ENCODE data around the gene SRF. TPM values are rescaled to one million over a fixed set of nuclear protein-coding genes. Genes with fewer than 3 reads are reported as not detected.
A peak's percentile ranks its signal among the peaks of the same experiment; 100 is the strongest.

The SRF gene
- total RNA-seq, 1 experiment from 2014 or later = 25.4 TPM

DNA sequence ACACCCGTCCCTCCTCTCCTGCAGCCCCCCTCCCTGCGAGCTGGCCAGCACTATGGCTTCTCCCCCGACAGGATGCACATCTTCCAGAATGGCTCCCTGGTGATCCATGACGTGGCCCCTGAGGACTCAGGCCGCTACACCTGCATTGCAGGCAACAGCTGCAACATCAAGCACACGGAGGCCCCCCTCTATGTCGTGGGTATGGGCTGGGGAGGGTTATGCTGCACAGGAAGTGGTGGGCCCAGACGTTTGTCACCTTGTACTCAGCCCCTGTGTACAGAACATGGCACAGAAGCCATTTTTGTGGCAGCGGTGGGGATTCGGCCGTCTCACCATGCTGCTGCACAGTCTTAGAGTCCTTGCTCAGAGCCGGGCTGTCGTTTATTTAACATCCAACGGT is 29.0 kb upstream of the SRF start:
- intact Hi-C loops (cut with micrococcal nuclease; ENCODE audit: unreplicated experiment) = loop anchor here (5.0 kb wide), 1 partner anchor 130 kb away; the partner anchor contains the start of genes KLHDC3 and MEA1
- Histone ChIP-seq H4K20me1 (ENCODE audit: insufficient read depth) (no peaks in the 10 kb centered on the region), H3K36me3 (ENCODE audit: low read depth) (no peaks in the 10 kb centered on the region), H3K9me3 (ENCODE audit: insufficient read depth, low read depth) (no peaks in the 10 kb centered on the region), H3F3A (ENCODE audit: insufficient read depth, low read depth) (peaks cover 6% of the 10 kb centered on the region; the same call in 1 of the 2 replicates), H3K27me3 (ENCODE audit: insufficient read depth, low read depth) (no peaks in the 10 kb centered on the region), H3K9me2 (ENCODE audit: insufficient read depth) (no peaks in the 10 kb centered on the region), H3K4me2 (no peak overlapping the region), H3K79me2 (ENCODE audit: low read depth) (no peaks in the 10 kb centered on the region), H2AFZ (no peak overlapping the region), H3K4me3 (no peak overlapping the region), H3K4me1 (replicated peaks; ENCODE audit: insufficient read depth) (no peaks in the 10 kb centered on the region), H3K27ac (no peak overlapping the region)
- TF ChIP-seq CTCF (conservative IDR thresholded peaks at IDR 0.05) = no peak
- no peak for TF ChIP-seq EZH2 (IDR thresholded peaks at IDR 0.05; ENCODE audit: low read depth)
- ChIA-PET CTCF (no interaction called here), POLR2A (ENCODE audit: unreplicated experiment) (no interaction called here)
- BruUV-seq (replicated peaks) = no TSS peak
- no peak for DNase-seq

GRCh38 chr6:43143235-43144128 is 27.6 kb upstream of the SRF start:
- peaks cover 6% of the 10 kb centered on the region; the same call in 1 of the 2 replicates for H3F3A ChIP-seq (ENCODE audit: insufficient read depth, low read depth)
- no peak overlapping the region for H3K4me2 ChIP-seq
- no peaks in the 10 kb centered on the region for H3K79me2 ChIP-seq (ENCODE audit: low read depth)
- no peaks in the 10 kb centered on the region for H4K20me1 ChIP-seq (ENCODE audit: insufficient read depth)
- H3K9me2 ChIP-seq (ENCODE audit: insufficient read depth) = no peaks in the 10 kb centered on the region
- H2AFZ ChIP-seq = no peak overlapping the region
- DNase-seq = peak; percentile 61 to 87
- no peaks in the 10 kb centered on the region for H3K27me3 ChIP-seq (ENCODE audit: insufficient read depth, low read depth)
- no peaks in the 10 kb centered on the region for H3K9me3 ChIP-seq (ENCODE audit: insufficient read depth, low read depth)
- no TSS peak for BruUV-seq (replicated peaks)
- no peaks in the 10 kb centered on the region for H3K36me3 ChIP-seq (ENCODE audit: low read depth)
- no peak overlapping the region for H3K27ac ChIP-seq
- peak; percentile 94 for TF ChIP-seq CTCF (conservative IDR thresholded peaks at IDR 0.05)
- TF ChIP-seq EZH2 (IDR thresholded peaks at IDR 0.05; ENCODE audit: low read depth) = no peak
- no peak overlapping the region for H3K4me3 ChIP-seq
- CTCF ChIA-PET = interaction anchor here (0.5 to 1.2 kb wide), 9 partner anchors 12 to 353 kb away, joined by 3 to 13 read pairs (median 3); partner anchors contain the start of genes CUL7, KLC4 and MRPL2
- POLR2A ChIA-PET (ENCODE audit: unreplicated experiment) = interaction anchor here (0.5 kb wide), 1 partner anchor 68 kb away, joined by 10 read pairs; no protein-coding TSS in a partner anchor
- intact Hi-C loops (cut with micrococcal nuclease; ENCODE audit: unreplicated experiment) = loop anchor here (1.0 to 5.0 kb wide), 2 partner anchors 73 to 131 kb away; partner anchors contain the start of genes KLHDC3 and MEA1
- no peaks in the 10 kb centered on the region for H3K4me1 ChIP-seq (replicated peaks; ENCODE audit: insufficient read depth)

DNA sequence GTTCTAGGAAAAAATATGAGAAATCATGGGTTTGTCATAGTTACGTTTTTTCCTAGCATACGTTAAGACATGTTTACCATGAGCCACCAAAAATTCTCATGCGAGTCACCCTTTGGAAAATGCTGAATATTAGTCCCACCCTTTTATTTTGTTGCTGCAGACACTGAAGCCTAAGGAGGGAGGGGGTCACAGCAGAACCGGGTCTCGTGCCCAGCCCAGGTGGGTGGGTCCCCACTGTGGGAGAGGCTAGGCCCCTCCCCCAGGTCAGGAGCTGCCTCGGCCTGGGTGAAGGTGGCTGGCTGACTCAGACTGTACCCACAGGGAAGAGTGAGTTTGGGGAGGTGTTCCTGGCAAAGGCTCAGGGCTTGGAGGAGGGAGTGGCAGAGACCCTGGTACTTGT is 26.2 kb upstream of the SRF start:
- H4K20me1 ChIP-seq (ENCODE audit: insufficient read depth) = no peaks in the 10 kb centered on the region
- H3F3A ChIP-seq (ENCODE audit: insufficient read depth, low read depth) = peaks cover 5% of the 10 kb centered on the region; the same call in 1 of the 2 replicates
- DNase-seq = no peak
- intact Hi-C loops (cut with micrococcal nuclease; ENCODE audit: unreplicated experiment) = loop anchor here (5.0 kb wide), 1 partner anchor 133 kb away; the partner anchor contains the start of genes KLHDC3 and MEA1
- CTCF ChIA-PET = interaction anchor here (1.2 kb wide), 1 partner anchor 85 kb away, joined by 4 read pairs; the partner anchor contains the start of genes KLC4 and MRPL2
- no peak overlapping the region for H3K4me2 ChIP-seq
- BruUV-seq (replicated peaks) = no TSS peak
- H2AFZ ChIP-seq = no peak overlapping the region
- H3K4me3 ChIP-seq = no peak overlapping the region
- H3K36me3 ChIP-seq (ENCODE audit: low read depth) = no peaks in the 10 kb centered on the region
- TF ChIP-seq EZH2 (IDR thresholded peaks at IDR 0.05; ENCODE audit: low read depth) (no peak), CTCF (conservative IDR thresholded peaks at IDR 0.05) (no peak)
- no peaks in the 10 kb centered on the region for H3K4me1 ChIP-seq (replicated peaks; ENCODE audit: insufficient read depth)
- H3K9me2 ChIP-seq (ENCODE audit: insufficient read depth) = no peaks in the 10 kb centered on the region
- POLR2A ChIA-PET (ENCODE audit: unreplicated experiment) = no interaction called here
- H3K27ac ChIP-seq = no peak overlapping the region
- H3K9me3 ChIP-seq (ENCODE audit: insufficient read depth, low read depth) = no peaks in the 10 kb centered on the region
- no peaks in the 10 kb centered on the region for H3K27me3 ChIP-seq (ENCODE audit: insufficient read depth, low read depth)
- no peaks in the 10 kb centered on the region for H3K79me2 ChIP-seq (ENCODE audit: low read depth)
